ENCODE results near the gene ACER3. TPM values are rescaled to one million over a fixed set of nuclear protein-coding genes. Genes with fewer than 3 reads are reported as not detected.

Gene ACER3
- total and polyA plus RNA-seq, 2 experiments from 2014 or later = 17.1 to 18.3 TPM

DNA sequence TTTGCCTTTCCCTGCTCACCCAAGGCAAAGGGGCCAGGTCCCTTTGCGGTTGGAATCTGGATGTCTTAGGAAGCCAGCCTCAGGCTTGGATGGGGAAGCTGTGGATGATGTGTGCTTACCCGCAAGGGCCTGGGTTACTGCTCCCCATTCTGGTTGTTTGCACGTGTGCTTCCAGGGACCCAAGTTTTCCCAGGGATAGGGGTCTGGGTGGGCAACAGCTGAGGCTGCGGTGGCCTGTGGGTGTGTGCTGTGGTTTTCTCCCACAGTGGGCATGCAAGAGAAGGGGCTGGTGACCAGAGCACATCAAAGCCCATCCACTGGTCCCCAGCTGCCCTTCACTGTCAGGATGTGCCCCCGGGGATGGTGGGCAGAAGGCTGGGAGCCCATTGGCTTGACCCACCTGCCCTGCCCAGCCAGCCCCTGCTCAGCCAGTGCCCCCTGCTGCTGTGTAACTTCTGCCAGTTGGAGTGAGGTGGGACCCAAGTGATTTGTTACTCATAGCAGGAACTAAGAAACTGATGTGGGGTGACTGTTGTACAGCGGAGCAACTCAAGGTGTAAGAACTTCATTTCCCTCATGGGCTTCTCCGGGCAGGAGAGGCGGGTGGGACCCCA, 209.4 kb downstream of the ACER3 start:
- DNase-seq (ENCODE audit: low spot score) = no peak
- H4K20me1 ChIP-seq (ENCODE audit: insufficient read depth, poor library complexity, severe bottlenecking) = no peaks in the 10 kb centered on the region

DNA sequence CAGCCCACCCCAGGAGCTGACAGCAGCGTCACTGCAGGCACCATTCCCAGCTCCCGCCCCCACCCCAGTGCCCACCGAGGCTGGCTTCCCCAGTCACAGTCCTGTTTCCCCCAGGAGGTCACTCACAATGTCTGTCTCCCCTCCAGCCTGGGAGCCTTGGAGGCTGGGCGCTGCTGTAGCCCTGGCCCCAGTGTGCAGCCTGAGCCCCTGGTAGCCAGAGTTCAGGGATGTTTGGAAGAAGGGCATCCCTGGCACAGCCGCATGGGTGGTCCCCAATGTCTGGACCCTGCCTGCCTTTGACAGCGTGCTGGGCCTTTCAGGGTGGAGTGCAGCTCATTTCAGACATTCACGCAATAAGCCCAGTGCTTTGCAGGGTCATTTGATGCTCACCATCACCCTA, 210.4 kb downstream of the ACER3 start:
- TF ChIP-seq CTCF (IDR thresholded peaks at IDR 0.05; ENCODE audit: poor library complexity) (no peak), EZH2phosphoT487 (IDR thresholded peaks at IDR 0.05; ENCODE audit: low read depth, severe bottlenecking, unreplicated experiment) (no peak), EZH2 (IDR thresholded peaks at IDR 0.05; ENCODE audit: borderline replicate concordance) (no peak)
- 86% methylated on average over 6 of the region's 7 CpGs for WGBS (ENCODE audit: low lambda C conversion rate, missing lambda C conversion rate)
- no peak overlapping the region for H3K4me2 ChIP-seq
- no peak overlapping the region for H2AFZ ChIP-seq
- no peak overlapping the region for H3K4me3 ChIP-seq
- no peaks in the 10 kb centered on the region for H3K9me3 ChIP-seq (ENCODE audit: low read depth)
- H3K9me2 ChIP-seq (replicated peaks; ENCODE audit: insufficient read depth) = no peaks in the 10 kb centered on the region
- H3K79me2 ChIP-seq = peaks cover 54% of the 10 kb centered on the region
- H3K27ac ChIP-seq = no peak overlapping the region
- no peaks in the 10 kb centered on the region for H4K20me1 ChIP-seq (ENCODE audit: insufficient read depth, poor library complexity, severe bottlenecking)
- no peaks in the 10 kb centered on the region for H3K27me3 ChIP-seq
- peaks cover 57% of the 10 kb centered on the region for H3K4me1 ChIP-seq (ENCODE audit: insufficient read depth)
- no peak for DNase-seq (ENCODE audit: low spot score)
- H3K36me3 ChIP-seq (replicated peaks; ENCODE audit: insufficient read depth, low read depth) = no peaks in the 10 kb centered on the region

More for the DNA sequence above, 209.4 kb downstream of the ACER3 start:
- peaks cover 61% of the 10 kb centered on the region for H3K4me1 ChIP-seq (ENCODE audit: insufficient read depth)
- H3K27me3 ChIP-seq = no peaks in the 10 kb centered on the region
- H3K4me2 ChIP-seq = no peak overlapping the region
- TF ChIP-seq EZH2 (IDR thresholded peaks at IDR 0.05; ENCODE audit: borderline replicate concordance) (no peak), CTCF (IDR thresholded peaks at IDR 0.05; ENCODE audit: poor library complexity) (no peak), EZH2phosphoT487 (IDR thresholded peaks at IDR 0.05; ENCODE audit: low read depth, severe bottlenecking, unreplicated experiment) (no peak)
- no peak overlapping the region for H2AFZ ChIP-seq
- no peak overlapping the region for H3K4me3 ChIP-seq
- WGBS (ENCODE audit: low lambda C conversion rate, missing lambda C conversion rate) = 92% methylated on average over 8 of the region's 8 CpGs
- H3K9me3 ChIP-seq (ENCODE audit: low read depth) = no peaks in the 10 kb centered on the region
- peaks cover 54% of the 10 kb centered on the region for H3K79me2 ChIP-seq
- no peak overlapping the region for H3K27ac ChIP-seq
- no peaks in the 10 kb centered on the region for H3K9me2 ChIP-seq (replicated peaks; ENCODE audit: insufficient read depth)
- H3K36me3 ChIP-seq (replicated peaks; ENCODE audit: insufficient read depth, low read depth) = no peaks in the 10 kb centered on the region

- Histone ChIP-seq H3K27ac (peak overlapping the region; percentile 81), H3K4me2 (peak overlapping the region; percentile 27)
Observed at GRCh38 chr11:77071671-77072605, 211.2 kb downstream of the ACER3 start.

More at GRCh38 chr11:77071671-77072605, 211.2 kb downstream of the ACER3 start:
- Histone ChIP-seq H3K4me1 (ENCODE audit: insufficient read depth) (peaks cover 62% of the 10 kb centered on the region), H3K27me3 (no peaks in the 10 kb centered on the region), H4K20me1 (ENCODE audit: insufficient read depth, poor library complexity, severe bottlenecking) (no peaks in the 10 kb centered on the region), H3K9me2 (replicated peaks; ENCODE audit: insufficient read depth) (no peaks in the 10 kb centered on the region), H3K9me3 (ENCODE audit: low read depth) (no peaks in the 10 kb centered on the region), H3K4me3 (no peak overlapping the region), H2AFZ (no peak overlapping the region), H3K79me2 (peaks cover 55% of the 10 kb centered on the region), H3K36me3 (replicated peaks; ENCODE audit: insufficient read depth, low read depth) (no peaks in the 10 kb centered on the region)
- 83% methylated on average over 15 of the region's 15 CpGs for WGBS (ENCODE audit: low lambda C conversion rate, missing lambda C conversion rate)
- no peak for TF ChIP-seq EZH2phosphoT487 (IDR thresholded peaks at IDR 0.05; ENCODE audit: low read depth, severe bottlenecking, unreplicated experiment)
- no peak for TF ChIP-seq EZH2 (IDR thresholded peaks at IDR 0.05; ENCODE audit: borderline replicate concordance)
- TF ChIP-seq CTCF (IDR thresholded peaks at IDR 0.05; ENCODE audit: poor library complexity) = no peak
- DNase-seq (ENCODE audit: low spot score) = no peak

All from hepatocyte (in vitro differentiated cells).